Femur (tissue), 1 donor: Measurements from ENCODE around the gene RARA.

Experiments
- DNase-seq: peaks from one replicate; pipeline ENCODE4 v3.0.0-alpha.2; 2017

The RARA gene

DNA sequence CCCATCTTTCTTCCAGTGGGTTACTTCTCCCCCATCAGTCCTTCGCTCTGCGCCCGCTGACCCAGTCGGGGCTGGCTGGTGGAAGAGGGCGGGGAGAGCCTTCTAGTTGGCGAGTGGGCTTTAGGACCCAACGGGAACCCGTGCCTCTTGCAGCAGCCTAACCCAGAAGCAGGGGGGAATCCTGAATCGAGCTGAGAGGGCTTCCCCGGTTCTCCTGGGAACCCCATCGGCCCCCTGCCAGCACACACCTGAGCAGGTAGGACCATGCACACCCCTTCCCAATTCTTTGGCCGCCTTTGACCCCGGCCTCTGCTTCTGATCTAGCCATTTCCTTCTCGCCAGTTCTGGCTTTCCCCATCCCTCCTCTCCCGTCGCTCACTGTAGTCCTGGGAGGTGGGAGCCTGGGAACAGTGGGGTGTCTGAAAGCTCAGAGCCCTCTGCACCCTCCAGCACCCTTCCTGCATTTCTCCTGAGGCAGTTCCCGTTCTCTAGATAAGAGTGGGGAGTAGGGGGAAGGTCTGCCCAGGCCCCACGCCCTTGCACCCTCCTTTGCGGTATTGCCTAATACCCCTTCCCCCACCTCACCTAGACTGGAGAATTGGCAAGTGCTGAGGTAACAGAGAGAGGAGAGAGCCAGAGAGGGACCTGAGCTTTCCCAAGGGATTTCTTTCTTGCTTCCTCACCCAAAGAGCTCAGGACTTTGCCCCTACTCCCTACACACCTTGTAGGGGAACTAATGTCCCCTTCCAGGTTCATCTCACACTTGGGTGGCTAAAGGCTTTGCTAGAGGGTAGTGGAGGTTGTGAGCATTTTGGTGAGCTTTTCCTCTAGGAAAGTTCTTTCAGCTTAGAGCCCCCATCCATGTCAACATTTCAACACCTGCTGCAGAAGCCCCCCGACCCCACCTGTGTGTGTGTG is at the start of gene RARA:
Gene RARA, plus strand, starts transcription at position 150 of the 918 bp plus-strand sequence. CDS start 22,039 bp downstream, outside the sequence.
- DNase-seq = peak; percentile 76

DNA sequence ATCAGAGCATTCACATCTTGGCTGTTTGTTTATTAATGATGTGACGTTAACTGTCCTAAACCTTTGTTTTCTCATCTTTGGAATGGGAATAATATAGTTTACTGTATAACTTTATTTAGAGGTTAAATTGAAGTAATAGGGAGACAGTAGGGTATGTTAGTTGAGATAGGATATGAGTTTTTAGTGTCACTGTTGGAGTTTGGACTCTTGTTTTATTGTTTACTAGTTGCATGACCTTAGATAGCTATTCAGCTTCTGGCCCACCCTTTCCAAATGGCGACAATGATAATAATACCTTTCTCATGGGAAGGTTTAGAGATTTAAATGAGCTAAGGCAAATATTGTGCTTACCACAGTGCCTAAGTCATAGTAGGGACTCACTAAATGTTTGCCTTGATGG is 49.5 kb upstream of the RARA start:
- no peak for DNase-seq

DNA sequence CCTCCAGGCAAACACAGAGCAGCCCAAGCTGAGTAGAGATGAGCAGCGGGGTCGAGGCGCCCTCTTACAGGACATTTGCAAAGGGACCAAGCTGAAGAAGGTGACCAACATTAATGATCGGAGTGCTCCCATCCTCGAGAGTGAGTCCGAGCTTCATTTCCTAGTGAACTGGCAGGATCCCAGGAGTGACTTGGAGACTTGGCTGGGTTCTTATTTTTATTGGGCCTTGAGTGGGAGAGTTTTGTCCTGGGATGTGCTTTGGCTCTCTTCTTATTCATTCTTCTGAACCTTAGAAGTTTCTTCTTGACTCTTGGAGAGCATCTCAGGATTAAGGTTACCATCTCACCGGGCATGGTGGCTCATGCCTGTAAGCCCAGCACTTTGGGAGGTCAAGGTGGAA is 48.5 kb upstream of the RARA start:
- DNase-seq = no peak

DNA sequence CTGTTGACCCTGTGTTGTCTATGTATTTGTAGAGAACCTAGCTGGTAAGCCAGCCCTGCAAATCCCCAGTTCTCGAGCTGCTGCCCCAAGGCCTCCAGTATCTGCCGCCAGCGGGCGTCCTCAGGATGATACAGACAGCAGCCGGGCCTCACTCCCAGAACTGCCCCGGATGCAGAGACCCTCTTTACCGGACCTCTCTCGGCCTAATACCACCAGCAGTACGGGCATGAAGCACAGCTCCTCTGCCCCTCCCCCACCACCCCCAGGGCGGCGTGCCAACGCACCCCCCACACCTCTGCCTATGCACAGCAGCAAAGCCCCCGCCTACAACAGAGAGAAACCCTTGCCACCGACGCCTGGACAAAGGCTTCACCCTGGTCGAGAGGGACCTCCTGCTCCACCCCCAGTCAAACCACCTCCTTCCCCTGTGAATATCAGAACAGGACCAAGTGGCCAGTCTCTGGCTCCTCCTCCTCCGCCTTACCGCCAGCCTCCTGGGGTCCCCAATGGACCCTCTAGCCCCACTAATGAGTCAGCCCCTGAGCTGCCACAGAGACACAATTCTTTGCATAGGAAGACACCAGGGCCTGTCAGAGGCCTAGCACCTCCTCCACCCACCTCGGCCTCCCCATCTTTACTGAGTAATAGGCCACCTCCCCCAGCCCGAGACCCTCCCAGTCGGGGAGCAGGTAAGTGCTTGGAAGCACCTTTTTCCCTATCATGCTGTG is 44.4 kb upstream of the RARA start:
- DNase-seq = no peak

DNA sequence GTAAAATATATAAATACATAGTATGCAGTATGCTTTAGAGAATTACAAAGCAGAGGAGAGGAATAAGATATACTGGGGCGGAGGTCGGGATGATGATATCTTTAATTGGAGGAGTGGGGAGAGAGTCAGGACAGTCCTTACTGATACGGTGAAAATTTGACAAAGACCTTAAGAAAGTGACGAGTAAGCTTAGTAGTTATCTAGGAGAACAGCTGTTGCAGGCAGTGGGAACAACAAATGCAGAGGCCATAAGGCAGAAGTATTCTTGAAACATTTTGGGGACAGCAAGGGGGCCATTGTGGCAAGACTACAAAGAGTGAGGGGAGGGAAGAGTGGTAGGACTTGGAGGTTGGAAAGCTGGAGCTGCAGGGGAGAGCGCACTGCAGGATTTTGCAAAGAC is 43.6 kb upstream of the RARA start:
- DNase-seq = no peak

DNA sequence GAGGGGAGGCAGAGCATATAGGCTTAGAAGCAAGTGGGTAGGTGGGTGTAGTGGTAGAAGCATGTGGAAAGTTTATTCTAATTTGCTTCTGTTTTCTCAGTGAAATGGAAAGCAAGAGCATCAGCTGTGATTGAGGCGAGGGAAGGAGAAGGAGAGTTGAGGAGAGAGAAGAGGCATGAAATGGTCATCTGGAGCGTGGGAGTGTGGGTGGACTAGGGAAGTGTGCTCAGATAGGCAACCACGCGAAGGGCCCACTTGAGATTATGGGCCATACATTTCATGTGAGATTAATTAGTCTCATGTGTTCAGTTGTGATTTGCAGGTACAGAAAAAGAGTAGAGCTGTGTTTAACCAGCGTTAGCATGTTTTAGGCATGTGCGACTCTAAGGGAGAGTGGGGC is 42.1 kb upstream of the RARA start:
- no peak for DNase-seq

DNA sequence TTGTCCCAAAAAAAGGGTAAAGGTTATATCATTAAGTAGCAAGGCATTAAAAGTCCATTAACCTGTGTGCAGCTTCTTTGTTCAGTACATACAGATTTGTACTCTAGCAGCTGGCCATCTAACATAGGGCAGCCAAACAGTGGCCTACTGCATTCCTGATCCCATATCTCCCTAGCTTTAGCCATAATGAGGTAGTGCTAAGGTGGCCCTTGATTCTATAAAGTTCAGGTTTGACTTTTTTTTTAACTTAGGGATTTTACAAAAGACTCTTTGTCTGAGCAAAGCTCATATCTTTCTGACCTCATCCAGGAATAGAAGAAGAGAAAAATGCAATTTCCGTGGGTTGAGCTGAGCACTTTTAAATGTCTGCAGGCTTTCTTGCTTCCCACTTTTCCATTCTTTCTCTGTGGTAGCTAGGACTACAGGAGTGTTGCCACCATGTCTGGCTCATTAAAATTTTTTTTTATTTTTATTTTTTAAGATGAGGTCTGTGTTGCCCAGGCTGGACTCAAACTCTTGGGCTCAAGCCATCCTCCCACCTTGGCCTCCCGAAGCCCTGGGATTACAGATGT is 40.8 kb upstream of the RARA start:
- no peak for DNase-seq

DNA sequence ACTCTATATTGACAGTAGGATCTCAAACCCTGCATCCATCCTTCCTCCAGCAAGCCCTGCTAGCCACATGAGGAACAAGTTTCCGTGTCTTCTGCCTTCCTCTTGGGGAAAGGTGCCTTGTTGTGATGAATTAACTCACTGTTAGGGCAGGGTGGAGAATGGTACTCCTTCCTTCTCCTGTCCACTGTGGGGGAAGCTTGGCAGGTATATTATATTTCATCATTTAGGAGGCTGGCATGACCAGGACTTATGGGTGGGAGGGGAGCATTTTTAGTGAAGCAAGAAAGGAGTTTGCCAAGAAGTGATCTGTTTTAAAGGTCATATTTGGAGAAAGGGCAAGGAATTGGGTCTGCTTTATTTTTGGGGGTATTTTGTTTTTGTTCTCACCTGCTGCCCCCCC is 30.6 kb upstream of the RARA start:
- no peak for DNase-seq

DNA sequence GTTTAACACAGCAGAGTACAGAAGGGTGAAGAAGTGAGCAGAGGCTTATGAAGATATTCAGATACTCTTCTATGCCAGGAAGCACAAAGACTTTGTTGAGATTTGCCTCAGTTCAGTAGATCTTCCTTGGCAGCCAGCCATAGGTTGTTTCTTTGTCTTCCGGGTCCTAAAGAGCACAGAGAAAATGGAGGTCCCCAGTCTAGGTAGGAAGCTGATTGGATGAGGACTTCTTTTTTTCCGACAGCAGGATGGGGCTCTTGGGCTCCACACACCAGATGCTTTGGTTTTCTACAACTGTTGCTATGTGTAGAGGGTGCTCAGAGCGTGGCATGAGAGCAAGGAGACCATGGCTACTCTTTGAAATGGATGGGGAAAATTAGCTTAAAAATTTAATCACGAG is 29.6 kb upstream of the RARA start:
- DNase-seq = no peak

DNA sequence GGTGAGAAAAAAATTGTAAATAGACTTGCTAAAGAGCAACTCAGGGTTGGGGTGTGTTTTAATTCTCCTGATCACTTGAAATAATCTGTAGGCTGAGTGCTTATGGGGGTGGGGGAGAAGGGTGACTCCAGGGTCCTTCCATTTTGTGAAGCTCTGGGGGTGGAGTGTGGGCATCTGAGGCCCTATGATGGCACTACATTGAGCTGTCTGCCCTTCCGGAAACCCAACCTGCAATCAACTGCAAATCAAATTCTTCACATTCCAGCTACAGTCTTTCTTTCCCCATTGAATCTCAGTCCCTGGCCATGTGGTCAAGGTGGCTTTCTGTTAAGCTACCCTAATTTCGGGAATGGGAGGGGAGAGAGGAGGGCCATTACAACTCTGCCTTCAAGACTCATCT is 27.3 kb upstream of the RARA start:
- no peak for DNase-seq

DNA sequence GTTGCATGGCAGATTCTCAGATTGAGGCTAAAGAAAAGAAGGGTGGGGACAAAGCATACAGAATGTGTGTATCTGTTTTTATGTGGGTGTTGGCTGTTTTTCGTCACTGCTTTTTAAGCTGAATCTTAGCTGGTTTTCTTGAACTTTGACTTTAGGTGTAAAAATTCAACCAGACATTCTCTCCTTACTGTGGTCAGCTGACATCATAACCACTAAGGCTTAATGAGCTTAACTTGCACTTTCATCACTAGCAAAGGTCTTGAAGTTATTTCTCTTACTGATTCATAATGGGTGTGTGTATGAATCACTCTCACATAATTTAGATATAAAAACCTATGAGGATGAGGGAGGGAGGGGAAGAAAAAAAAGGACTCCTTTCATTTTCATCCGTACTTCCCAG is 25.3 kb upstream of the RARA start:
- DNase-seq = no peak

DNA sequence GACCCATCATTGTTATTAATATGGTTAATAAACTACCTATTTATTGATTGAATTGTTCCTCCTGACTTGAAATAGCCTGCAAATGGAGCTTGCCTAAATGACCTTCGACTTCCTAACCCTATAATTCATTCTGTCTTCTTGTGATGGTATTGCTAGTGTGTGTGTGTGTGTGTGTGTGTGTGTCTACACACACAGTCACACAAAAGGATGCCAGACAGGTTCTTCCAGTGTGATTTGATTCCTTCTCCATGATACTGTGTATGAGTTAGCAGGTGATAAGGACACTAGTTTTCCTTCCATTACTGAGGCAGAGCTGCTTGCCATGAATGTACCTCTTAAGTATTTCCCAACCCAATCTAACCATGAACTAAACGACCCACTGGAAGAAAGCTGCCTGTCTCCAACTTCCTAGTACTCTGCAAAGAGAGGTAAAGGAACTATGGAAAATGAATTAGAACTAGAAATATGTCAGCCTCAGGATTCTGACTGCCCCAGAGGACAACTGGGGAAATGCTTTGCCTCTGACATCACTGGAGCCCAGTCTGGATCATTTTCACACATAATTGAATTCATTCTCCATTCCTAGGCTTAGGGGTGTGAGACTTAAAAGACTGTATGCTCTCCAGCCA is 24.8 kb upstream of the RARA start:
- DNase-seq = peak; percentile 74

DNA sequence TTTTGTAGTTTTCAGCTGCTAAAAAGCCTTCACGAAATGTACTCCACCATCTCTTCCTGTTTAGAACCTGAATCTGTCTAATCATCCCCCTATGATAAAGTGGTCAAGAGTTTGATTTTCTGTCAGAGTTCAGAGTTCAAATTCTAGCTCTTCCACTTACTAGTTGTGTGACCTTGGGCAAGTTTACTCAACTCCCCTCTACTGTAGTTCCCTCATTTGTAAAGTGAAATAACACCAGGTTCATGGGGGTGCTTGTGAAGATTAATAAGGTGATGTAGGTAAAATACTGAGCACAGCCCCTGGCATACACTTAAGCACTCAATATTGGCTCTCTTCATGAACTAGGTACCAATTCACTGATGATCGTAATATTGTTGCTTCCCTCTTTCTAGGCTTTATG is 22.5 kb upstream of the RARA start:
- DNase-seq = no peak

DNA sequence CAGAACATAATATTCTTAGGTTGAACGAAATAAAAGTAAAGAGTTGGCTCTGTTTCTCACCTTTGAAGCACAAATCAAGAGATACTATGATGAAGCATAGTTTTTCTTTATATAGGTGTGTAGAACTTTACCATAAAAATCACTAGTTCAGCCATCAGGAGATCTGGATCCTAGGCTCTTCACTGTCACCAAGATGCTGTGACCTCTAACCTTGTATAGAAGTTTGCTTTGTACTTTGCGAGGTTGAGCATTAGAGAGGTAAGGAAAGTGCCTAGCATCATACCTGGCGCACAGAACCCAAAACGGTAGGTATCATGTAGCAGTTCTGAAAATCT is 21.9 kb upstream of the RARA start:
- DNase-seq = no peak

DNA sequence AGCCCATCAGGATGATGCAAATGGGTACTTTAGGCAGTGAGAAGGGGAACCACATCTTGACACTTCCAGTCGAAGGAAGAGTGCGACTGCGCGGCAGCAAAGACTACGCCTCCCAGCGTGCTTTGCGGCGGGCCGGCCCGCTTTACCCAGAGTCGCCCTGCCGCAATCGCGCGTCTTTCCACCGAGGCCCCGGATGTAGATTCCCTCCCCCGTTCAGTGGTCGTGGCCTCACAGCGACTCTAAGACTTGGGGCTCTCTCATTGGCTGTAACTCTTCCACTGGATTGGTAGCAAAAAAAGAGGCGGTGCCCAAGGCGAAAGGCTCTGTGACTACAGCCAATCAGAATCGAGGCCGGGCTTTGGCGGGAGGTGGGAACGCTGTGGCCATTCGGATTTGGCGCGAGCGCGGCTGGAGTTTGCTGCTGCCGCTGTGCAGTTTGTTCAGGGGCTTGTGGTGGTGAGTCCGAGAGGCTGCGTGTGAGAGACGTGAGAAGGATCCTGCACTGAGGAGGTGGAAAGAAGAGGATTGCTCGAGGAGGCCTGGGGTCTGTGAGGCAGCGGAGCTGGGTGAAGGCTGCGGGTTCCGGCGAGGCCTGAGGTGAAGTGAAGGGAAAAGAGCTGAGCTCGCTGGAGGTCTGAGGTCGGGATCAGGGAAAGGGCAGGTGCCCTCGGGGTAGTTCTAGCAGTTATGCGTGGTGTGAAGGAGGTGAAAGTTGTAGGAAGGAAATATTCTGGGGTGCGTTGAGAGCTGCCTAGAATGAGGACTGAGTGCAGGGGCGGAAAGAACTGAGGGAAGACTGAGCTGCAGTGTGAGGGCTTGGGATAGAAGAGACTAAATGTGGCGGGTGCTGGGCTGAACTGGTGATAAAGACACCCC is 21.2 kb upstream of the RARA start, which contains the start of gene CDC6:
Gene CDC6, plus strand, starts transcription at position 386 of the 876 bp plus-strand sequence. CDS start 1,542 bp downstream, outside the sequence.
- DNase-seq = peak; percentile 100

DNA sequence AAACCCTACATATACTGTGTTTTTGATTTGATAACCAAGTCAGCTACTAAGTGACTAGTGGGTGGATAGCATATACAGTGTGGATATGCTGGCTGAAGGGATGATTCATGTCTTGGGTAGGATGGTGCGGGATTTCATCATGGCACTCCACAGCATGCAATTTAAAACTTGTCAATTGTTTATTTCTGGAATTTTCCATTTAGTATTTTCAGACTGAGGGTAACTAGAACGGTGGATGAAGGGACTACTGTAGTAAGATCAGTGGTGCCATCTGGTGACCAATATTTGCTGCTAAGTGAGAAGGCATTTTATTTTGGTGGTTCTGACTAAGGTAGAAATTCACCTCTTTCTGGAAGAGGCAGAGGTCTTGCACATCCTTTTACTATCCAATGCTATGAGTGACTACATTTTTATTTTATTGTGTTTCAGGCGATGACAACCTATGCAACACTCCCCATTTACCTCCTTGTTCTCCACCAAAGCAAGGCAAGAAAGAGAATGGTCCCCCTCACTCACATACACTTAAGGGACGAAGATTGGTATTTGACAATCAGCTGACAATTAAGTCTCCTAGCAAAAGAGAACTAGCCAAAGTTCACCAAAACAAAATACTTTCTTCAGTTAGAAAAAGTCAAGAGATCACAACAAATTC is 18.2 kb upstream of the RARA start:
- no peak for DNase-seq

DNA sequence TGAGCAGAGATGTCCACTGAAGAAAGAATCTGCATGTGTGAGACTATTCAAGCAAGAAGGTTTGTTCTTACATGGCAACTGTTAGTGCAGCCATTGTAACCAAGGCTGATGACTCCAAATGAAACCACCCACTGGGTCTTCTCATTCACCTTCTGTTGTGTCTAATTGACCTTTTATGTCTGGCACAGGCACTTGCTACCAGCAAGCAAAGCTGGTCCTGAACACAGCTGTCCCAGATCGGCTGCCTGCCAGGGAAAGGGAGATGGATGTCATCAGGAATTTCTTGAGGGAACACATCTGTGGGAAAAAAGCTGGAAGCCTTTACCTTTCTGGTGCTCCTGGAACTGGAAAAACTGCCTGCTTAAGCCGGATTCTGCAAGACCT is 17.7 kb upstream of the RARA start:
- DNase-seq = peak; percentile 43

DNA sequence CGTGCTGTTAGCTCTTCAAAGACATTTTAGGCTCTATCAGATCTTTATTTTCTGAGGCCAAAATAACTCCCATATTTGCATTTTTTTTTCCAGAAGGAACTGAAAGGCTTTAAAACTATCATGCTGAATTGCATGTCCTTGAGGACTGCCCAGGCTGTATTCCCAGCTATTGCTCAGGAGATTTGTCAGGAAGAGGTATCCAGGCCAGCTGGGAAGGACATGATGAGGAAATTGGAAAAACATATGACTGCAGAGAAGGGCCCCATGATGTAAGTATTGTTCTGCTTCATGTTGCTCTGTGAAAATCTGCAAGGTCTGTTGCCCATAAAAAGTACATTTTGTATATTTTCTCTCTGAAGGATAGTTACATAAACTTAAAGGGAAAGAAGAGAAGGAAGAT is 15.6 kb upstream of the RARA start:
- DNase-seq = peak; percentile 85

DNA sequence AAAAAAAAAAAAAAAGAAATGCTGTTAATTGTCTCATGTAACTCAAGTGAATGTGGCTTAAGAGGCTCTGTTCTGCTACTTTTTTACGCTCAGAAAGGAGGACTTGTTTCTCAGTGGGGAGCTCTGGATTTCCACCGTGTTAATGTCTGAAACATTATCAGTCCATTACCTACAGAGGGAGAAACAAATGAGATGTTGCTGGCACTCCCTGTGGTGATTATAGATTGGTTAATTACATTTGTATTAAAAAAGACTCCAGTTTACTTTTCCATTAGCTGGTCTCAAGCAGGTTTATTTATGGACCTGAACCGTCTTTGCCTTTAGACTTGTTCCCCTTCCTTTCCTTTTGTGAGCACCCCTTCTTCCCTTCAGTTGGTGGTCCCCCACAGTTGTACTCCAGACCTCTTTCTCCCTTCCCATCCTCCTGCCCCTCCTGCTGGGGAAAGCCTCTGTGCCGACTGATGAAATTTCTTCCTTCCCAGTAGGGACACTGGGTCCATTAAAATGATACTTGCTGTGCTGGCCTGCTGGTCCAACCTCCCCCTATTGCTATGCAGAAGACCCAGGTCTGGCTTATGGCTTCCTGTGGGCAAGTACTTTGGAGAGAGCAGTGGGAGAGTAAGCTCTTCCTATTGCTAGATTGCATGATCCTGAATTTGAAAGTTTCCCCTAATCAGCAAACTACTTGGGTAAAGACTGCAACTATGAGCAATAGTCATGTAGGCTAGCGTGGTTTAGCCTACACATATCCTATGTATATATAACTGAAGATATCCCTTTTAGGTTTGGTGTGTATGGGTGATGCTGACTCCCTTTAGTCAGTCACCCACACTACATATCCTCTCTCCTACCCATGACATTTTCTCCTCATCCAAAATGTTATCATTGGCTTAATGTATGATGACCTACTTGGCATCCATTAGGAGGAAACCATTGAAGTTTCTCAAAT is 13.2 kb upstream of the RARA start:
- no peak for DNase-seq

DNA sequence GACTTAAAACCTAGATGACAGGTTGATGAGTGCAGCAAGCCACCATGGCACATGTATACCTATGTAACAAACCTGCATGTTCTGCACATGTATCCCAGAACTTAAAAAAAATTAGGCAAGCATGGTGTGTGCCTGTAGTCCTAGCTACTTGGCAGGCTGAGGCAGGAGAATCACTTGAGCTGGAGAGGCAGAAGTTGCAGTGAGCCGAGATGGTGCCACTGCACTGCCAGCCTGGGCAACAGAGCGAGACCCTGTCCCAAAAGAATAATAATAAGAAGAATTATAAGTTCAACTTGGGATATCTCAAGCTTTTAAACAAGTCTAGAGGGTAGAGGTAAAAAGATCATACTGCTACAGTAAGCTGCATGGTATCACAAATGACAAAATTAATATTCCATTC is 11.5 kb upstream of the RARA start:
- DNase-seq = no peak

DNA sequence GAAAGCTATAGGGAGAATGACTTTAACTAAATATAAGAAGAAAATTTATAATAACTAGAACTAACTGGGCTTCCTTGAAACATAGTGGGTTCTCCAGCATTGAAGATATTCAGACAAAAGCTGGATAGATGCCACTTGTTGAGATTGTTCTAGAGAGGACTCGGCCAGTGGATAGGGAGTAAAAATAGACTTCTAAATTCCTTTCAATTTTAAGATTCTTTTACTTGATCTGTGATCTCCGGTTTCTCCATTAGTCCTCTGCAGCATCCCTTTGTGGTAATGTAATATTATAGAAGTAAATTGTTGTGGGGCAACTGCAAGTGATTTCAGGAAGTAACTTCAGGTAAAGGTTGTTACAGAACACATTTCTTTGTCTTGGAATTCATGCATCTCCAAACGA is 10.3 kb upstream of the RARA start:
- no peak for DNase-seq
